Hippocampal formation (tissue), 2 donors: Measurements from ENCODE around the gene QRICH2.
"Not testable (repeated sequence)": the region's sequence is repeated elsewhere in the genome, so short reads cannot be mapped to it uniquely, and the experiment has no call there.

Source experiments
- DNase-seq, 2 donors: peaks; one replicate each; lab custom pipeline; 2025; lab: John Stamatoyannopoulos, UW

Gene QRICH2, protein sequence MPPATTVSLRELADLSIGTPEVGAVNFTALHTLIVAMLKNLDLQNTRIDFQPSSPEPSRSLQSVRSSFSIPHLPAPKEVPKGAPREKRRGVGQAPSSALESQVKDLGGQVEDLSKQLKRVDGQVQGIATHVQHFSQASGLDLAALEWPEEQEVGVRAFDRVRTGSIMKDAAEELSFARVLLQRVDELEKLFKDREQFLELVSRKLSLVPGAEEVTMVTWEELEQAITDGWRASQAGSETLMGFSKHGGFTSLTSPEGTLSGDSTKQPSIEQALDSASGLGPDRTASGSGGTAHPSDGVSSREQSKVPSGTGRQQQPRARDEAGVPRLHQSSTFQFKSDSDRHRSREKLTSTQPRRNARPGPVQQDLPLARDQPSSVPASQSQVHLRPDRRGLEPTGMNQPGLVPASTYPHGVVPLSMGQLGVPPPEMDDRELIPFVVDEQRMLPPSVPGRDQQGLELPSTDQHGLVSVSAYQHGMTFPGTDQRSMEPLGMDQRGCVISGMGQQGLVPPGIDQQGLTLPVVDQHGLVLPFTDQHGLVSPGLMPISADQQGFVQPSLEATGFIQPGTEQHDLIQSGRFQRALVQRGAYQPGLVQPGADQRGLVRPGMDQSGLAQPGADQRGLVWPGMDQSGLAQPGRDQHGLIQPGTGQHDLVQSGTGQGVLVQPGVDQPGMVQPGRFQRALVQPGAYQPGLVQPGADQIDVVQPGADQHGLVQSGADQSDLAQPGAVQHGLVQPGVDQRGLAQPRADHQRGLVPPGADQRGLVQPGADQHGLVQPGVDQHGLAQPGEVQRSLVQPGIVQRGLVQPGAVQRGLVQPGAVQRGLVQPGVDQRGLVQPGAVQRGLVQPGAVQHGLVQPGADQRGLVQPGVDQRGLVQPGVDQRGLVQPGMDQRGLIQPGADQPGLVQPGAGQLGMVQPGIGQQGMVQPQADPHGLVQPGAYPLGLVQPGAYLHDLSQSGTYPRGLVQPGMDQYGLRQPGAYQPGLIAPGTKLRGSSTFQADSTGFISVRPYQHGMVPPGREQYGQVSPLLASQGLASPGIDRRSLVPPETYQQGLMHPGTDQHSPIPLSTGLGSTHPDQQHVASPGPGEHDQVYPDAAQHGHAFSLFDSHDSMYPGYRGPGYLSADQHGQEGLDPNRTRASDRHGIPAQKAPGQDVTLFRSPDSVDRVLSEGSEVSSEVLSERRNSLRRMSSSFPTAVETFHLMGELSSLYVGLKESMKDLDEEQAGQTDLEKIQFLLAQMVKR (N-terminal part only)

DNA sequence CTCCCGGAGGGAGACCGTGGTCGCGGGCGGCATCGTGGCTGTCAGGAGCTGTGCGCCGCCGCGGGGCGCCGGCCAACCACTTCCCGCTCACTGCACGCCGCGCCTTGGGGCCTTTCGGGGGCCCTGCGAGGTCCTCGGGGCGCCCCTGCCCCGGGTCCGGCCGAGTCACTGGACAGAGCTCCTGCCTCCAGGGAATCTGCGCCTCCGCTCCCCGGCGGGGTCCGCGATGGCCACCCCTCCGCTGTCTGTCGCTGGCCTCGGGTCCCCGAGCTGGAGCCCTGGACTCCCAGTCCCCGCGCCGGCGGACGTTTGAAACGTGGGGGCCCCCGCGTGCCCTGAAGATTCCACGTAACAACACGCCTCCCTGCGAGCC lies at the start of gene QRICH2:
QRICH2 (minus strand) TSS at position 311 of the 373 bp plus-strand sequence; CDS start at position 33, 278 bp downstream.
- no peak for DNase-seq

DNA sequence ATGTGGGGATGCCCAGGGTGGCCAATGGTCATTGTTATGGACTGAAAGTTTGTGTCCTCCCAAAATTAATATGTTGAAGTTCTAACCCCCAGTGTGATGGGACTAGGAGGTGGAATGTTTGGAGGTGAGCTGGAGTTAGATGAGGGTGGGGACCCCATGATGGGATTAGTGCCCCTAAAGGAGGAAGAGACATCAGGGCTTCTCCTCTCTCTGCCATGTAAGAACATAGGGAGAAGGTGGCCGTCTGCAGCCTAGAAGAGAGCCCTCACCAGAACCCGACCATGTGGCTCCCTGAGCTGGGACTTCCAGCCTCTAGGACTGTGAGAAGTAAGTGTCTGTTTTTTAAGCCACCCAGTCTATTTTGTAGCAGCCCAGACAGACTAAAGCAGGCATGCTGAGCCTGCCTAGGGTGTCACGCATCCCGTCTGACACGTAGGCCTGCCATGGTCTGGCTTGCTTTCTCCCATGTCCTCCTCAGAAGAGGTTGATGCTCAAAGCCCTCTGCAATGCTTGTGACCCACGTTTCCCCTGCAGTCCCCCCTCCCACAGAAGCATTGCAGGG lies 49.6 kb upstream of the QRICH2 start:
- DNase-seq: no peak

DNA sequence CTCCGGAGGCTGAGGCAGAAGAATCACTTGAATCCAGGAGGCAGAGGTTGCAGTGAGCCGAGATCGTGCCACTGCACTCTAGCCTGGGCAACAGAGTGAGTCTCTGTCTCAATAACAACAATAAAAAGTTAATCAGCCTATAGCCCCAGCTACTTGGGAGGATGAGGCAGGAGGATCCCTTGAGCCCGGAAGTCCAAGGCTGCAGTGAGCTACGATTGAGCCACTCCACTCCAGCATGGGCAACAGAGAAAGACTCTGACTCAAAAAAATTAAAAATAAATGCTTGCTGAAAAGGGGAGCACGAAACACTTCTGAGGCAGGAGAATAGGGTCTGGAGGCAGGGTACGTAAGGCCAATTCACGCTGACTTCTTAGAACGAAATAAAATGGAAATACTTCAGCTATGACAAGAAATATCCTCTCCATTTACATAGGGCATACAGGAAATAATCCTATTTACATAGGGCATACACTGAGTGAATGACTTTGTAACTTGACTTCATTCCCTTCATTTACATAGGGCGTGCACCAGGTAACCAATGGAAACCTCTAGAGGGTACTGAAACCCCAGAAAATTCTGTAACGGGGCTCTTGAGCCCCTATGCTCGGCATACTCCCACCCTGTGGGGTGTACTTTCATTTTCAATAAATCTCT lies 48.9 kb upstream of the QRICH2 start:
- DNase-seq: no peak

DNA sequence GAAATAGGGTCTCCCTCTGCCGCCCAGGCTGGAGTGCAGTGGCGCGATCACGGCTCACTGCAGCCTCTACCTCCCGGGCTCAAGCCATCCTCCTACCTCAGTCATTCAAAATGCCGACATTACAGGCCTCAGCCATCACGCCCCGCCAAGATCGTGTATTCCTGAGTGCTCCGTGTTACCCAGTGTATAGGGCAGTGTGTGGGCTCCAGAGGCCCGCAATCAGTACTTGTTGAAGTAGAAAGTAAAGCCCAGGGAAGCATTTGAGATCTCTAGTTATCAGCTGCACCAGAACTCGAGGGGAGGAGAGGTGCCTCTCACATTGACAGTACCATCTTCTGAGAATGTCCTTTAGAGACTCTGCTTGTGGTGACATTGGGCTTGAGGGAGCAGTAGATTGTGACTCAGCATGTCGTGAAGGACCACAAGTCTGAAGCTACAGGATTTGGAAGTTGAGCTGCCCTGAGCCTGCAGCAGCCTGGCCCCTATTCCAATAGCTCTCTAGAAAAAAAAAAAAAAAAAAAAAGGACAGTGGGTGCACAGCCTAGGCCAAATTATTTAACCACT lies 46.8 kb upstream of the QRICH2 start:
- DNase-seq: no peak

DNA sequence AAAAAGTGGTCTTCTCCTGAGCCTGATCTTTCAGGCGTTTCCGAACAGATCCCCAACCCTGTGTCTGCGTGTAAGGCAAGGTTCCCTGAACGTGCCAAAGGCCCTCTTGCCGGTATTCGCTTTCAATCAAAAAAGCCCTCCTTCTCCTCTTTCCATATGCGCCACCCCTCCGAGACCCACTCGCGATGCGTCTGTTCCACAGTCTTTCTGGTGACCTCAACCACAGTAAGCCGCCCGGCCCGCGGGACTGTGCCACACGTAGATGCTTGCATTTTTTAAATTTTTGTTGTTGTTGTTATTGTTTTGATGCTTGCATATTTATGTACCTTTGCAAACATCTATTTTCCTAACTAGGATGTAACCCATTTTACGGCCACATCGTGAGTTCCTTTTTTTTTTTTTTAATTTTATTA lies 46.2 kb upstream of the QRICH2 start:
- no peak for DNase-seq

DNA sequence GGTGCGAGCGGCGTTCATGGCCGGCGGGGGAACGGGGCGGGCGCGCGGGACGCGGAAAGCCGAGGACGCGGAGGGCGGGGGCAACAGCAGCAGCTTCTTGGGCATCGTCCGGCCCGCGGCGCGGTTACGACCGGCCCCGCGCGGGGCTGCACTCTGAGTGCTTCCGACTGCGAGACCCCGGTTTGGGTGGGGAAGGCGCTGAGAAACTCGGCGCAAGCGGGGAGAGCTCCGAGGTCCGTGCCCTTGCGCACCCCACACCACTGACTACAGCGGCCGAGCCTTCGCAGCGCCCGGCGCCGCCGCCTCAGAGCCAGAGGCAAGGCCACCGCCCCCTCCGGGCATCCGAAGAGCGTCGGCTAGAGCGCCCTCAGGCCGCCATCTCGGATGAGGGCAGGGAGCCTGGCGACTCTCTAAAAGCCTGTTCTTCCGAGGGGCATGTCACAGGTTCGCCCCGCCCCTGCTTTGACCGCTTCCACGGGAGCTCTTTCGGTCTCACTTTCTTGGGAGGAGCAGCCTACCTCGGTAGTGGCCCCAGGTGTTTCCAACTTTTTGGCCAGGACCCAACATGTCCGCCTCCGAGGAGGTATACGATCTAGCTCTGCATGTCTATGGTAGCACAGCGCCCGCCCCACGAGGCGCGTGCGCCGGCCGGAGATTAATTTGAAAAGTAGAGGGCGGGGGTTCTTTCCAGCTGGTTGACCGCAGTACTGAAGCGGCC lies 45.7 kb upstream of the QRICH2 start, which contains the start of gene PRPSAP1:
PRPSAP1 (minus strand) TSS at position 318 of the 718 bp plus-strand sequence; CDS start at position 105, 213 bp downstream.
- peak; percentile 87 for DNase-seq

DNA sequence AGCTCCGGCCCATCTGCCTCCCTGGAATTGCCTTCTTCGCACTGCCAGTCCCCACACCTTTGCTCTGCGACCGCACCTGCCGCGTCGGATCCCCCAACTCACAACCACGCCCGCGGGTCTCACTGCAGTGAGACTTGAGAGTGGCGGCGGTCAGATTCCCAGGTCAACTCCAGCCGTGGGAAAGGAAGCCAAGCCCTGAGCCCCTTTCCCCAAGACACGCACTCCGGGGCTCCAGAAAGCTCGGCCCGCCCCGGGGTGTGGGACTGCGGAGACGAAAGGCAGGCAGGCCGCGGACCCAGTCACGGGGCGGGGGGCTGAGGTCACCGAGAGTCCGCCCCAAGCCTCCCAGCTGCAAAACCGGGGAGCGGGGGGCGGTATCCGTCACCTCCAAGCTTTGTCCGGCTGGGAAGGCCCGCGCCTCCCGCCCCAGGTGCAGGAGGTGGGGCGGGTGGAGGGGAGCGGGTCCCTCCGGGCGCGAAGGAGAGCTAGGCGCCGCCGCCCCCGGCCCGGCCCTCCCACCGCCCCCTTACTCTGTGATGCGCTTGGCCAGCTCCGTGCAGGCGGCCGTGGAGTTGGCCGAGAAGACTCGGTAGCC lies 45.0 kb upstream of the QRICH2 start:
- DNase-seq: no peak

DNA sequence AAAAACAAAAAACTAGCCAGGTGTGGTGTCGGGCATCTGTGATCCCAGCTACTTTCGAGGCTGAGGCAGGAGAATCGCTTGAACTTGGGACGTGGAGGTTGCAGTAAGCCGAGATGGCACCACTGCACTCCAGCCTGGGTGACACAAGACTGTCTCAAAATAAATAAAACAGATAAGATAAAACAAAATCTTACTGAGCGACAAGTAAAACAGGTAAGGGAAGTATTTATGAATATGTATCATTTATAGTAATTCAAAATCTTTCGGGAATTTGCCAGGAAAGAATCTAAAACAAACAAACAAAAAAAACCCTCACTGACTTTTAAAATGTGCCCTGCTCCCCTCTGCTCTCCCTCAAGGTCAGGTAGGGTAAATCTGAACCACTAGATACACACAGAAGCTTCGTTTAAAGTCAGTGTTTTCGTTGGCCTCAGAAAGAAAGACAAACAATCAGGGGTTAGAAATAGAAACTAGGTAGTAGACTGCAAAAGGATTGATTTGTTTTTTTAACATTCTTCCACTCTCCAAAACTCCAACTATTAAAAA lies 43.5 kb upstream of the QRICH2 start:
- no peak for DNase-seq

DNA sequence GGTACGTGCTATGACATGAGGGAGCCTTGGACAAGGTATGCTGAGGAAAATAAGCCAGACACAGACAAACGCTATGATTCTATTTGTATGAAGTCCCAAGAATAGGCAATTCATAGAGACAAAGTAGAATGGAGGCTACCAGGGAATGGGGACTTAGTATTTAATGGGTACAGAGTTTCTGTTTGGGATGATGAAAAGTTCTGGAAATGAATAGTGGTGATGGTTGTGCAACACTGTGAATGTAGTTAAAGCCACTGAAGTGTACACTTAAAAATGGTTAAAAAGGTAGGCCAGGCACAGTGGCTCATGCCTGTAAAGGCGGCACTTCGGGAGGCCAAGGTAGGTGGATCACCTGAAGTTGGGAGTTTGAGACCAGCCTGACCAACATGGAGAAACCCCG lies 42.4 kb upstream of the QRICH2 start:
- no peak for DNase-seq

DNA sequence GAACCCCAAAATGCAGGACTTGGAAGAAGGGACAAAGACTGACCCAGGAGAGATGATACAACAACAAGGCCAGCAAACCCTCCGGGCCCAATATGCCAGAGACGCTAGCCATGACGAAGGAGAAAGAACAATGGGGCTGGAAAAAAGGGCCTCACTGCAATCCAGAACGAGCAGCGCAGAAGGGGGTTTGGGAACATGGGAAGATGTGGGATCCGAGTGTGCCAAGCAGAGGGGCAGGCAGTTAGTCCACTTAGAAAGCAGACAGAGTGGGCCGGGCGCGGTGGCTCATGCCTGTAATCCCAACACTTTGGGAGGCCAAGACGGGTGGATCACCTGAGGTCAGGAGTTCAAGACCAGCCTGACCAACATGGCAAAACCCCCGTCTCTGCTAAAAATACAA lies 38.9 kb upstream of the QRICH2 start:
- DNase-seq: not testable (repeated sequence)

DNA sequence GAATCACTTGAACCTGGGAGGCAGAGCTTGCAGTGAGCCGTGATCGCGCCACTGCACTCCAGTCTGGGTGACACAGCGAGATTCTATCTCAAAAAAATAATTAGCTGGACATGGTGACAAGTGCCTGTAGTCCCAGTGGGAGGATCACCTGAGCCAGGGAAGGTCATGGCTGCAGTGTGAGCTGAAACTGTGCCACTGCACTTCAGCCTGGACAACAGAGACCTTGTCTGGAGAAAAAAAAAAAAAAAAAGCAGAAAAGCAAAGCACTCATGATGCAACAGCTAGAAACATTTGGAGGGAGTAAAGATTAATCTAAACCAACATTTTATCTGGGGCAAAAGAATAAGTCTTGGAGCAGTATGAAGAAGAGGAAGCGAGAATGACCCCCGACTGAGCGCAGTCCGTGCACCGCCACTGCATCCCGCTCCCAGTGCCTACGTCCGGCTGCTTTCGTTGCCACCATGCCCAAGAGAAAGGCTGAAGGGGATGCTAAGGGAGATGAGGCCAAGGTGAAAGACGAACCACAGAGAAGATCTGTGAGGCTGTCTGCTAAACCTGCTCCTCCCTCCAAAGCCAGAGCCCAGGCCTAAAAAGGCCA lies 37.4 kb upstream of the QRICH2 start:
- no peak for DNase-seq

DNA sequence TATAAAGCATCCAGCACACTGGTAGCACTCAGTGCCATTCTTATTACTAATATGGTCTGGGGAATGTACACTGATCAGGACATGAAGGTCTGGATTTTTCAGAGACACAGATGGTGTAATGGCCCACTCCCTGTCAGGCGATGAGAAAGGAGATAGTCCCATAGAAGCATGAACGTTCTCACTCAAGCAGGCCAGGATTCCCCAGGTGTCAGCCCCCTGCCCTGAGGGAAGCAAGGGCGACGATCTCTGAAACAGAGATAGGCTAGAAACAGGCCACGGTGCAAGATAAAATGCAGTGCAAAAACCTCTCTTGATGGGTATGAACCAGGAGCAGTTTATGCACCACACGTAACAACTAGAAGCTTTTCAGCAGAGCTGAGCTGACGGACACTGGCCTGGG lies 35.0 kb upstream of the QRICH2 start:
- DNase-seq: no peak

DNA sequence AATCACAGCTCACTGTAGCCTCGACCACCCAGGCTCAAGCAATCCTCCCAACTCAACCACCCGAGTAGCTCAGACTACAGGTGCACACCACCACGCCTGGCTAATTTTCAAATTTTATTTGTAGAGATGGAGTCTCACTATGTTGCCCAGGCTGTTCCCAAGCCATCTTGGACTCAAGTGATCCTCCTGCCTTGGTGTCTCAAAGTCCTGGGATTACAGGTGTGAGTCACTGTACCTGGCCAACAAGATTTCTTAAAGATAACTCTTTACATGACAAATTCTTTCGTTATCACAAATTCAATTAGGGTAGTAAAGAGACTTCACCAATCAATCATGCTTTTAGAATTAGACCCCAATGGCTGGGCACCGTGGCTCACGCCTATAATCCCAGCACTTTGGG lies 33.2 kb upstream of the QRICH2 start:
- no peak for DNase-seq

DNA sequence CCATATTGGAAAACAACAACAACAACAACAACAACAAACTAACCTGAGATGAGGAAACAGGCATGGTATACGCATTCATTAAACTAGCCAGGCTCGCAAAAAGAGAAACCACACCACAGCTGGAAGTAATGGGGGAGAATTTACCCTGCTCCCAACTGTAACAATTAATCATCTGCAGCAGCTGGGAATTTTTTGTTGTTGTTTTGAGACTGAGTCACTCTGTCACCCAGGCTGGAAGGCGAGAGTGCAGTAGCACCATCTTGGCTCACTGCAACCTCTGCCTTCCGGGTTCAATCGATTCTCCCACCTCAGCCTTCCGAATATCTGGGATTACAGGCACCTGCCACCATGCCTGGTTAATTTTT lies 29.3 kb upstream of the QRICH2 start:
- DNase-seq: no peak

DNA sequence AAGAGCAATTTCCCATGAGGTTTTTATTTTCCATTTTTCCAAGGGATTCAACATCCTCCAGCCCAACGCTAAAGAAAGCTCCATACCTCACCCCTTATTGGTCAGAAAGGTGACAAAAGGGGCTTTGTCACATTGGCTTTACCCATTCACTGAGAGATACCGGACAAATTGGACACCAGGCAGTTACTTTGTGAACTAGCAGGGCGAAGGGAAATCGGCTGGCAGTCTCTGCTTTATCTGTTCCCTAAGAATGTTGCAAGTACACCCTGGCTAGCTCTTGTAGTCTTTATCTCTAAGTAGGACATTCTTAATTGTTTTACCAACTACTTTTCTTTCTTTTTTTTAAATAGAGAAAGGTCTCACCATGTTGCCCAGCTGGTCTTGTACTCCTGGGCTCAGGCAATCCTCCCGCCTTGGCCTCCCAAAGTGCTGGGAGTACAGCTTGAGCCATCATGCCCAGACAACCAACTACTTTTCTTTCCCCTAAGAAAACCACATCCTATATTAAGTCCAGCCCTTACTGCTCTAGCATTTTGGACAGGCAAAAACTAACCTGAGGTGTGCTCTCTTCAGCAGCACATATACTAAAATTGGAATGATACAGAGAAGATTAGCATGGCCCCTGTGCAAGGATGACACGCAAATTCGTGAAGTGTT lies 28.8 kb upstream of the QRICH2 start:
- DNase-seq: no peak

DNA sequence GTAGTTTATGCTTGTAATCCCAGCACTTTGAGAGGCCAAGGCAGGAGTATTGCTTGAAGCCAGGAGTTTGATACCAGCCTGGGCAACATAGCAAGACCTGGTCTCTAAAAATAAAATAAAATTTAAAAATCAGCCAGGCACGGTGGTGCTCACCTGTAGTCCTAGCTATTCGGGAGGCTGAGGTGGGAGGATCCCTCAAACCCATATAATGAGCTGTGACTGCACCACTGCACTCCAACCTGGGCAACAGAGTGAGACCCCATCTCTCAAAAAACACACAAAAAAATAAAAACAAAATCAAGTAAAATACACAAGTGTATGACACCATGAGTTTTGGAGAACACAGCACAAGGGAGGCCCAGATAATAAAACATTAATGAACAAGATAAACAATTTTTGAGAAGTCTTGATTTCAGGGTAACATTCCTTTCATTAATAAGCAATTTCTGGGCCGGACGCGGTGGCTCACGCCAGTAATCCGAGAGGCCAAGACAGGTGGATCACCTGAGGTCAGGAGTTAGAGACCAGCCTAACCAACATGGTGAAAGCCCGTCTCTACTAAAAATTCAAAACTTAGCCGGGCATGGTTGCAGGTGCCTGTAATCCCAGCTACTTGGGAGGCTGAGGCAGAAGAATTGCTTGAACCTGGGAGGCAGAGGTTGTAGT lies 27.8 kb upstream of the QRICH2 start:
- DNase-seq: no peak

DNA sequence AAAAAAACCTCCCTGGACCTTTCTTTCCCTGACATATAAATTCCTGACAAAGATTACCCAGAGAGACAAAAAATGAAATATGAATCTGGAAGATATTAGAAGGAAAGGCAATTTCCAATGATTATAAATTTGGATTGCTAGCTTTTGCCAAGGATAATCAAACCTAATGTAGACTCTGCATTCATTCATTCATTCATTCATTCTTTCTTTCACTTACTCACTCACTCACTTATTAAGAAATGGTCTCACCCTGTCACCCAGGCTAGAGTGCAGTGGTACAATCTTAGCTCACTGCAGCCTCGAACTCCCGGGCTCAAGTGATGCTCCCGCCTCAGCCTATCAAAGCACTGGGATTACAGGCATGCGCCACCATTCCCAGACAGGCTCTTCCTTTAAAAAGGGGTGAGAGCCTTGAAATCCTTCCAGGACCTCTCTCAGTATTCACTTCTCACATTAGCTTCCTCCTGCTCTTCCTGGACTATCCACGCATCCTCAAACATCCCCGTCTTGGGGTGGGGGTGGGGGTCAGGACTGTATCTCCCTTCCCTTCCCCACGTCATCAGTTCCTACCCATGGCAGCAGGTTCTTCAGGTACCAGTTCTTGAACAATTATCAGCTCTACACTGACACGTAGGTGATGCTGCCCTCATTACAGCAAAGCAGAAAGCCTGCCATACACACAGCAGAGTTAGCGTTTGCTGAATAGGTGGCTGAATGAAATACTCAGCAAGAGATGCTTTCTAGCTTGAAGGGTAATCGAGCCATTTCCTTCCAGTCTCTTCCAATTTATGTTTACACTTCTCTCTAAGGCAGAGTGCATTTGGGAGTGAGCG lies 25.8 kb upstream of the QRICH2 start:
- DNase-seq: no peak
